Fibroblast of villous mesenchyme (primary cell): ENCODE measurements around the gene PSMD1. TPM values are rescaled to one million over a fixed set of nuclear protein-coding genes. Genes with fewer than 3 reads are reported as not detected.

ENCODE experiments used
- DNase-seq: peaks from one replicate; pipeline ENCODE4 v3.0.0-alpha.2; 2010; ENCODE audit warnings: low read depth
- H3K4me3 ChIP-seq: 2 replicates; pipeline ENCODE4 v1.5.1; 2011; ENCODE audit warnings: low read depth, mild to moderate bottlenecking, low read length
- CTCF ChIP-seq: IDR thresholded peaks from 2 replicates; pipeline ENCODE4 v1.5.1; 2012; ENCODE audit warnings: low read depth, mild to moderate bottlenecking, low read length; ENCODE audit not compliant: insufficient read depth
- small RNA-seq: library from RNA; depleted of rRNA; stranded (forward); fragments of <200 nt; gene quantifications from one replicate; pipeline ENCODE3, GENCODE V24; 2012
- total RNA-seq: library from RNA; depleted of rRNA; stranded (reverse); fragments of >200 nt; gene quantifications from 2 replicates; pipeline ENCODE4 v1.2.3, GENCODE V29; 2012

The PSMD1 gene
- total RNA-seq, 1 donor: 153 TPM

GRCh38 chr2:231218366-231218765 lies 161.7 kb downstream of the PSMD1 start:
- no peak overlapping the region for H3K4me3 ChIP-seq
- no peak for TF ChIP-seq CTCF
- no peak for DNase-seq

- TF ChIP-seq CTCF: no peak
- no peak for DNase-seq
- H3K4me3 ChIP-seq: no peak overlapping the region
Observed at GRCh38 chr2:231219289-231219688, 162.6 kb downstream of the PSMD1 start.

- DNase-seq: no peak
- no peak overlapping the region for H3K4me3 ChIP-seq
- TF ChIP-seq CTCF: no peak
Observed at GRCh38 chr2:231221761-231222160, 165.1 kb downstream of the PSMD1 start.

Small RNA genes within 50 kb of the gene (small RNA-seq; reads per million reads assigned to genes)
- gene RNU1-93P: not detected

Other genes with a start within 250 kb of the PSMD1 start
- gene ITM2C, start 191.9 kb upstream of the PSMD1 start, total RNA-seq: 37.1 and 58.6 TPM in 2 replicates
- not detected in 2 replicates for gene GPR55, start 131.6 kb upstream of the PSMD1 start, total RNA-seq
- gene SPATA3, start 60.7 kb upstream of the PSMD1 start, total RNA-seq: not detected in 2 replicates
- gene C2orf72, start 19.3 kb upstream of the PSMD1 start, total RNA-seq: not detected in 2 replicates
- 109 and 159 TPM in 2 replicates for gene HTR2B, start 68.2 kb downstream of the PSMD1 start, total RNA-seq
- gene ARMC9, start 141.8 kb downstream of the PSMD1 start, total RNA-seq: 189 and 260 TPM in 2 replicates